ENCODE data around the gene OSBPL10.

Gene OSBPL10

GRCh38 chr3:31957106-31957505 lies 24.0 kb downstream of the OSBPL10 start:
- DNase-seq (ENCODE audit: low spot score) = no peak

- DNase-seq (ENCODE audit: low spot score) = no peak
These were observed 25.5 kb downstream of the OSBPL10 start for GRCh38 chr3:31955581-31955980.

- no peak for DNase-seq (ENCODE audit: low spot score)
These were observed 27.4 kb downstream of the OSBPL10 start for GRCh38 chr3:31953636-31954035.

- DNase-seq (ENCODE audit: low spot score) = peak; percentile 36
These were observed 28.0 kb downstream of the OSBPL10 start for GRCh38 chr3:31953091-31953490.

DNA sequence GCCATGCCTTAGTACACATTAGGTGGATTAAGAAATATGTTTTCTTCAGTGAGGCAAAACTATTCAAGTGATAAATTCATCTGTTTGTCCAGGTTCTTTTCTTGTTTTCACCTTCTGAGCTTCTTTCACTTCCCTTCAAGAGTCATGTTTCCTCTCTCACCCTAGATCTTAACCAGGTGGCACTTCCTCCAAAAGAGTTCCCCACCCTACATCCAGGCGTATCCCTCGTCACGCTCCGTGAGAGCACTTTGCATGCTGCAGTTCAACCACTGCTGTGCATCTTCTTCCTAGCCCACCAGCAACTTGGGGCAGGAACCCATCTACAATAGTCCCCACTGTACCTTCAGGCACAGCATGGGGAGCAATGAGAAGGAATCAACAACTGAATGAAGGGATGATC lies 28.9 kb downstream of the OSBPL10 start:
- DNase-seq (ENCODE audit: low spot score) = peak; percentile 83

DNA sequence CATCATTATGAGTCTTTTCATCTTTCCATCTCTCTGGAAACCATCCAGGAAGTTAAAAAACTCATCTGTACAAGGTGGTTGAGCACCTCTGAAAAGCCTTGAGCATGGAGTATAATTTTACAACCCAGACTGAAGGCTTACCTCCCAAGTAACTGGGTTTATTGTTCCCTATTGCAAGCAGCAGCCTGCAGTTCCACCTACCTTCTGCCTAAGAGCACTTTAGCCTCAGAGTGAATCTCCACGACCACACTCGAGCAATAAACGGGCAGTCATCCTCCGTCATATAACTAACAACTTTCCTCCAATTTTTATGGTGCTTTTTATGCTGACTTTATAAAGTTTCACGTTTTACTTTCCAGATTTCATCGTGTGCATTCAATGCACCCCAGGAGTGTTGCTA lies 32.8 kb downstream of the OSBPL10 start:
- DNase-seq (ENCODE audit: low spot score) = no peak

DNA sequence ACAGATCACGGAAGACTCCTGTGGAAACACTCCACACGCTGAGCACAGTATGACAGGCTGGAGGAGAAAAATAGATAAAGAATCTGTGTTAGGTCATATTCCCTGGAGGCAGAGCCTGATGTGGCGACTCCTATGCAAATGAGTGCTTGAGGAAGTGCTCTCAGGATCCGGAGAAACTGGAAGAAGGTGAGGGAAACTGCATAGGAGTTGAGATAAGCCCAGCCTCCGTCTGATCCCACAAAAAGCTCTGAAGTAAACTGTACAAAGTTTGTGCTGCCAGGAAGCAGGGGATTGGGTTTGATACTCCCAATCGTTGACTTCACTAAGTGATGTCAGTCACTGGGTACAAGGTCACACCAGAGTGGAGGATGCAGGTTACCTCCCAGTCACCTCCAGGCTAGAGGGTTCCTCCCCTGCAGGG lies 33.4 kb downstream of the OSBPL10 start:
- no peak for DNase-seq (ENCODE audit: low spot score)

- DNase-seq (ENCODE audit: low spot score) = no peak
These were observed 33.9 kb downstream of the OSBPL10 start for GRCh38 chr3:31947162-31947561.

DNA sequence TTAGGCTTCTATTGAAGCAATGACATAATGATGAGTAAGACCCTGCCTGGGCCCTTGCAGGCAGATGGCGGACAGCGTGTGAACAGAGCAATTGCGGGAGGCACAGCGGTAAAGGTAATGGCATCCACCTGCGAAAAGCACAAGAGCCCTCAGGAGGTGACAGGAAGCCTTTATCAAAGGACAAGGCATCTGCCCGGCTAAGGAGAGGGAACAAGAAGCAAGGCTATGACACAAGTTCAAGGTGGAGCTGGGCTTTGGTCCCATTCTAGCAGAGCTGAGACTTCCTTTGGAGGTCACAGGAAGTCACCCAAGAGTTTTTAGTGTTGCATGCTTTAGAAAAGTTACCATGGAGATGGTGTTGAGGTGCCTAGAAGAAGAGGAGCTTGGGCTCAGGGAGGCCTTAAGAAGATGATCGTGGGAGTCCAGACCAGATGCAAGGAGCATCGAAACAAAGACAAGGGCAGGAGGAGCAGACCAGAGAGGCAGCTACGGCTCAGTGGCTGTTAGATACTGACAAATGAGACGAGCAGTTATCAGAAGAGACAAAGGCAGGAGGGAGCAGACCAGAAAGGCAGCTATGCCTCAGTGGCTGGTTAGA lies 34.5 kb downstream of the OSBPL10 start:
- no peak for DNase-seq (ENCODE audit: low spot score)

DNA sequence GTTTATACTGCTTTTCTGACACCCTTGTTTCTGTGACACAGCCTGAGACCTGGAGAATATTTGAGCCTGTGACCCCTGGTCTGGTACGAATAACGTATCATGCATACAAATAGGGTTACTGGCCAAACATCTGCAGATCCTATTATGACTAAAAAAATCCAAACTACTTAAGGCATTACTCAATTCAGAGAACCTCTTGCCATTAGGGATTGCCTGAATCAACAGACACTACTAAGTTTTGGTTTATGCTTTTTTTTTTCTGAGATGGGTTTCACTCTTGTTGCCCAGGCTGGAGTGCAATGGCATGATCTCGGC lies 35.4 kb downstream of the OSBPL10 start:
- no peak for DNase-seq (ENCODE audit: low spot score)

GRCh38 chr3:31943041-31943440 lies 38.0 kb downstream of the OSBPL10 start:
- no peak for DNase-seq (ENCODE audit: low spot score)

DNA sequence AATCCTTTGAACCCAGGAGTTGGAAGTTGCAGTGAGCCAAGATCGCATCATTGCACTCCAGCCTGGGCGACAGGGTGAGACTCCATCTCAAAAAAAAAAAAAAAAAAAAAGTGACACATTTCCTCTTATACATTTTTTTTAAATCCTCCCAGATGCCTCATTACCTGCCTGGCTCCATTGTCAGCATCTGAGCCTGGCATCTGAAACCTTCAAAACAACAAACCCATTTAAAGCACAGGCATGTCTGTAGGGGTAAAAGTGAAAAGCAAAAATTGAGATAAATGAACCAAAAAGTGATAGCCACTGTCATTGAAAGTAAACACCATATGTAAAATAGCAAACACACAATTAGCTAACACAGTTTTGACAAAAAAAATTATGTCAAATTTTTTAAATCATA lies 38.6 kb downstream of the OSBPL10 start:
- DNase-seq (ENCODE audit: low spot score) = no peak

- DNase-seq (ENCODE audit: low spot score) = no peak
These were observed 43.8 kb downstream of the OSBPL10 start for GRCh38 chr3:31937225-31937624.

DNA sequence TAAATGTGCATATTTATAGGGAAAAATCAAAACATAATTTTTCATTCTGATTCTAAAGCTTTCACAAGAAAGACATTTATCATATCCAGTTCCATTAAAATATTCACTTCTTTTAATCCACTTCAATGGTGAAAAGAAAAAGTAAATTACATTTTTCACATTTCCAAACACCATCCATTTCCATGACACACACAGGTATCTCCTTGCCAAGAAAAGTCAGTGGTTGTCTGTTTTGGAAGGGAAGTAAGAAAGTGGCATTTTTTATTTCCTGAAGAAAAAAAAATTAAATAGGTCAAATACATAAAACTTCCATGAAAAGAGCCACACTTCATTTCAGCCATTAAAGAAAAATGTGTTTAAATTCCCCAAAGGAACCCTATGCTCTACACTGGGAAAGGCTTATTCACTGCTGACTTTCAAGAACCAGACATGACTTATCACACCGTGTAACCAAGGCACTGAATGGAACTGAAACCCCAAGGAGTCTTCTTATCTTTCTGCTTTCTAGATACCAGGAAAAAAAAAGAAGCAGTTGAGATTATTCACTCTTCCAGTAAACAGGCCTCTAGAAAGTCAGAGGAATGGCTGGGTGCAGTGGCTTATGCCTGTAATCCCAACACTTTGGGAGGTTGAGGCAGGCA lies 44.5 kb downstream of the OSBPL10 start:
- no peak for DNase-seq (ENCODE audit: low spot score)

GRCh38 chr3:31934866-31935265 lies 46.2 kb downstream of the OSBPL10 start:
- no peak for DNase-seq (ENCODE audit: low spot score)

GRCh38 chr3:31934018-31934417 lies 47.0 kb downstream of the OSBPL10 start:
- no peak for DNase-seq (ENCODE audit: low spot score)

- DNase-seq (ENCODE audit: low spot score) = no peak
These were observed 48.1 kb downstream of the OSBPL10 start for GRCh38 chr3:31932990-31933389.

GRCh38 chr3:31929826-31930502 lies 51.1 kb downstream of the OSBPL10 start:
- DNase-seq (ENCODE audit: low spot score) = no peak

- DNase-seq (ENCODE audit: low spot score) = peak; percentile 33
These were observed 53.3 kb downstream of the OSBPL10 start for GRCh38 chr3:31927811-31928210.

- no peak for DNase-seq (ENCODE audit: low spot score)
These were observed 54.5 kb downstream of the OSBPL10 start for GRCh38 chr3:31926543-31926942.

GRCh38 chr3:31925271-31925630 lies 55.8 kb downstream of the OSBPL10 start:
- DNase-seq (ENCODE audit: low spot score) = no peak

- no peak for DNase-seq (ENCODE audit: low spot score)
These were observed 56.3 kb downstream of the OSBPL10 start for GRCh38 chr3:31924610-31925270.

DNA sequence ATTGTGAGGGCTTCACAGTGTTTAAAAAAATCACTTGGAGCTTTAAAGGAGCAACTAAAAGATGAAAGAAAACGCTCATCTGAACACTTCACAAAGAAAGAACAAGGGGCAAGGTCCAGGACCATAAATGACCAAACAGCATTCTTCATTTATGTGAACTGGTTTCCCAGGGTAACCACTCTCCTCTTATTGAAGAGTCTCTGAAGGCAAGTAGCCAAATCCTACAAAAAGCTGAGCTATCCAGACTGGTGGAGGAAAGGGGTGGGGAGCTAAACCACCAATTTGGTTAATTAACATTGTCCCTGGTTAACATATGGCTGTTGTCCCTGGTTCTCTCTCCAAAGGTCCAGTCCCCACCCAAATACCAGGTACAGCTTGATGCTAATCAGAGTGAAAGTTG lies 58.1 kb downstream of the OSBPL10 start:
- no peak for DNase-seq (ENCODE audit: low spot score)

All from germinal center (tissue), 1 donor.